HCT116 (cell line): Measurements from ENCODE around the gene SENP3.

ENCODE experiments used
- CBX3 ChIP-seq: IDR thresholded peaks from 2 replicates; pipeline ENCODE4 v1.6.1; 2012; ENCODE audit warnings: low read depth
- CTCF ChIP-seq, 3 experiments: fragments of 200-600 bp in 1 of 3; sonication (generic) in 1 of 3; IDR thresholded peaks in 2 of 3; conservative IDR thresholded peaks in 1 of 3; 2 replicates each; pipeline ENCODE4 v1.5.1; 2012 to 2017; ENCODE audit warnings: low read depth in 2 of 3, low read length in 2 of 3, antibody characterized with exemption in 1 of 3, borderline replicate concordance in 1 of 3, control low read depth in 1 of 3, mild to moderate bottlenecking in 1 of 3, mixed read lengths in 1 of 3, mixed run types in 1 of 3, moderate library complexity in 1 of 3; ENCODE audit not compliant: insufficient read depth in 1 of 3
- EZH2 ChIP-seq: fragments of 200-600 bp; sonication (generic); IDR thresholded peaks from 2 replicates; pipeline ENCODE4 v1.6.1; 2017; ENCODE audit warnings: antibody characterized with exemption, mixed run types
- MAX ChIP-seq: IDR thresholded peaks from 2 replicates; pipeline ENCODE4 v1.6.1; 2012
- POLR2A ChIP-seq: IDR thresholded peaks from 2 replicates; pipeline ENCODE4 v1.7.0; 2011; ENCODE audit warnings: borderline replicate concordance; ENCODE audit not compliant: insufficient read depth, insufficient read length; ENCODE audit errors: extremely low read depth
- TCF7L2 ChIP-seq: IDR thresholded peaks from 2 replicates; pipeline ENCODE4 v1.7.0; 2011; ENCODE audit warnings: borderline replicate concordance, inconsistent platforms; ENCODE audit not compliant: insufficient read depth, insufficient read length; ENCODE audit errors: extremely low read depth

DNA sequence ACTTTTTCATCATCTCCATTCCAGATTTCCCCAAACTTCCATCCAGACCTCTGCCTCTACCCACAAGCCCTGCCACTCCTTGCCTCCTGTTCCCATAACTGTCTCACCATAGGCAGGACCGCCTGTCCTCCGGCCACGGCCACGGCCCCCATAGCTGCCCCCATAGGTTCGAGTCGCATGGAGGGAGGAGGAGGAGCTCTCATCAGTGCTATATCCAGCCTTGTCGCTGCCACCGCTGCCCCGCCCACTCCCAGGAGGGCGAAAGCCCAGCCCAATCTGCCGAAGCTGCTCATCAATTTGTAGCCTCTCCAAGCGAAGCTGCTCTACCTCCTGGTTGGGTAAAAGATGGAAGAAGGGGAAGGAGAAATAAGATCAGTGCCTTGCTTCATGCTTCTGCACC is 31.6 kb downstream of the SENP3 start:
- TF ChIP-seq CTCF (IDR thresholded peaks at IDR 0.05 in 2 of 3, conservative IDR thresholded peaks at IDR 0.05 in 1 of 3; ENCODE audit: borderline replicate concordance in 1 of 3, insufficient read depth in 1 of 3, low read depth in 2 of 3, low read length in 2 of 3) (no peak), MAX (no peak), EZH2 (no peak), POLR2A (no peak), CBX3 (no peak), TCF7L2 (no peak)
